G401 (cell line): Measurements from ENCODE around the gene FAM133A. TPM values are rescaled to one million over a fixed set of nuclear protein-coding genes. Genes with fewer than 3 reads are reported as not detected.
A peak's percentile ranks its signal among the peaks of the same experiment; 100 is the strongest.

ENCODE experiments used
- DNase-seq: peaks from one replicate; pipeline ENCODE4 v3.0.0-alpha.2; 2015; ENCODE audit warnings: low spot score
- in situ Hi-C: cut with HindIII; loops from 2 replicates; pipeline ENCODE4 v1.10.0; 2016; ENCODE audit warnings: low sequenced_read_pairs, mixed read lengths
- total RNA-seq: library from RNA; depleted of rRNA; stranded (reverse); fragments of >200 nt; shearing (Covaris generic); gene quantifications from 2 replicates; pipeline ENCODE4 v1.2.3, GENCODE V29; 2014; rRNA removed

The FAM133A gene
- total RNA-seq: not detected in 2 replicates

- peak; percentile 68 for DNase-seq
- in situ Hi-C loops: no loop called here
These were observed at the start of gene FAM133A for GRCh38 chrX:93673869-93674271. Gene FAM133A, plus strand, starts transcription at chrX:93674206. Its CDS starts 35,214 bp downstream, at chrX:93709420.

- in situ Hi-C loops: no loop called here
- DNase-seq: no peak
These were observed 36.4 kb upstream of the FAM133A start for GRCh38 chrX:93637591-93637990.

- in situ Hi-C loops: no loop called here
- DNase-seq: no peak
These were observed 24.6 kb upstream of the FAM133A start for GRCh38 chrX:93649381-93649780.

GRCh38 chrX:93660575-93660974, 13.4 kb upstream of the FAM133A start:
- DNase-seq: no peak
- in situ Hi-C loops: no loop called here

GRCh38 chrX:93673056-93673868, 744 bp upstream of the FAM133A start, which contains the start of gene NAP1L3:
Gene NAP1L3, minus strand, starts transcription at chrX:93673578. Its CDS starts 274 bp downstream, at chrX:93673304.
- DNase-seq: peak; percentile 91
- in situ Hi-C loops: no loop called here

- DNase-seq: no peak
- in situ Hi-C loops: no loop called here
These were observed 22.0 kb downstream of the FAM133A start for GRCh38 chrX:93695981-93696380.

GRCh38 chrX:93703701-93704100, 29.7 kb downstream of the FAM133A start:
- in situ Hi-C loops: no loop called here
- no peak for DNase-seq

GRCh38 chrX:93711076-93711475, 37.1 kb downstream of the FAM133A start:
- no peak for DNase-seq
- in situ Hi-C loops: no loop called here

GRCh38 chrX:93741811-93742210, 67.8 kb downstream of the FAM133A start:
- DNase-seq: no peak
- in situ Hi-C loops: no loop called here

GRCh38 chrX:93760163-93760562, 86.2 kb downstream of the FAM133A start:
- in situ Hi-C loops: no loop called here
- no peak for DNase-seq

Other genes starting within 250 kb of the FAM133A start
- not detected in 2 replicates for gene NAP1L3, start 628 bp upstream of the FAM133A start, total RNA-seq